GM13977 (cell line): Measurements from ENCODE around the gene FLOT1.

Experiments used
- DNase-seq: peaks from one replicate; pipeline ENCODE4 v3.0.0; 2012; ENCODE audit warnings: low spot score
- in situ Hi-C: fragments of 300-500 bp; cut with MboI; formaldehyde crosslinking; loops from one replicate; pipeline ENCODE4 v1.12.0; 2022; ENCODE audit warnings: low sequenced_read_pairs, low pct_unique_long_range_greater_than_20kb, mixed read lengths, inconsistent platforms; ENCODE audit not compliant: unreplicated experiment
- TF ChIP-seq, protein P1 (sequence below): IDR thresholded peaks from 2 replicates; pipeline ENCODE4 v1.5.1; 2012; ENCODE audit warnings: mild to moderate bottlenecking, control low read depth; ENCODE audit not compliant: insufficient read depth; ENCODE audit errors: extremely low read depth, missing control alignments

Gene FLOT1

DNA sequence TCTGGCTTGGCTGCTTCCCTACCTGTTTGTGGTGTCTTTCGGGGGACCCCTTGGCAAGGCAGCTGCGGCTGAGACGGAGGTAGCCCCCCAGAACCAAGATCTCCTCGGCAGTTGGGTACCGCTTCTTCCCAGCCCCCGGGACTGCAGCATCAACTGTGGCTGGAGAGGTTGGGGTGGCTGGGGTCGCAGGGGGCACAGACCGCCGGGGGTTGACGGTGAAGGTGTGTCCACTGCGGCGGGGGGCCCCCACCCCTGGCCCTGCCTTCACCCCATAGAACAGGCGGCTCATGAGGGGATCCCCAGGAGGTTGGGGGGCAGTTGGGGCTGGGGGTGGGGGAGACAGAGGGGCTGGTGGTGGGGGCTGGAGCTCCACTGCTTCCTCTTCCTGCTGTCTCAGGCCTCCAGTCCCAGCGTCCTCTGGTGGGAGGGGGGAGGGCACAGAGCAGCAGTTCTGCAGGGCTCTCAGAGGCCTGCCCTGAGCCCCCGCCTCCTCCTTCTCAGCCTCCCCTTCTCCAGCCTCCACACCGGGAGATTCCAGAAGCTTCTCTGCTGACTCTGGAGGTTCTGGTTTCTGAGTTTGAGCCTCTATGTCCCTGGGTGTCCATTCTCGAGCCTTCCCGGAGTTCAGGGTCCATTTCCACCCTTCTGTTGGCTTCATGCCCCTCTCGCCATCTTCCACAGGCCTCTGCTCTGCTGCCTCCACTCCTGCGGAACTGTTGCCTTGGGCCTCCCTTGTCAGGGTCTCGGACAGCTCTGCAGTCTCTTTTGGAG, 57.9 kb downstream of the FLOT1 start:
- in situ Hi-C loops, result loop anchor here (5.0 kb wide), 1 partner anchor 43 kb away; no protein-coding TSS in a partner anchor
- peak; percentile 58 for DNase-seq
- TF ChIP-seq, protein P1, sequence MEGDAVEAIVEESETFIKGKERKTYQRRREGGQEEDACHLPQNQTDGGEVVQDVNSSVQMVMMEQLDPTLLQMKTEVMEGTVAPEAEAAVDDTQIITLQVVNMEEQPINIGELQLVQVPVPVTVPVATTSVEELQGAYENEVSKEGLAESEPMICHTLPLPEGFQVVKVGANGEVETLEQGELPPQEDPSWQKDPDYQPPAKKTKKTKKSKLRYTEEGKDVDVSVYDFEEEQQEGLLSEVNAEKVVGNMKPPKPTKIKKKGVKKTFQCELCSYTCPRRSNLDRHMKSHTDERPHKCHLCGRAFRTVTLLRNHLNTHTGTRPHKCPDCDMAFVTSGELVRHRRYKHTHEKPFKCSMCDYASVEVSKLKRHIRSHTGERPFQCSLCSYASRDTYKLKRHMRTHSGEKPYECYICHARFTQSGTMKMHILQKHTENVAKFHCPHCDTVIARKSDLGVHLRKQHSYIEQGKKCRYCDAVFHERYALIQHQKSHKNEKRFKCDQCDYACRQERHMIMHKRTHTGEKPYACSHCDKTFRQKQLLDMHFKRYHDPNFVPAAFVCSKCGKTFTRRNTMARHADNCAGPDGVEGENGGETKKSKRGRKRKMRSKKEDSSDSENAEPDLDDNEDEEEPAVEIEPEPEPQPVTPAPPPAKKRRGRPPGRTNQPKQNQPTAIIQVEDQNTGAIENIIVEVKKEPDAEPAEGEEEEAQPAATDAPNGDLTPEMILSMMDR, result no peak

DNA sequence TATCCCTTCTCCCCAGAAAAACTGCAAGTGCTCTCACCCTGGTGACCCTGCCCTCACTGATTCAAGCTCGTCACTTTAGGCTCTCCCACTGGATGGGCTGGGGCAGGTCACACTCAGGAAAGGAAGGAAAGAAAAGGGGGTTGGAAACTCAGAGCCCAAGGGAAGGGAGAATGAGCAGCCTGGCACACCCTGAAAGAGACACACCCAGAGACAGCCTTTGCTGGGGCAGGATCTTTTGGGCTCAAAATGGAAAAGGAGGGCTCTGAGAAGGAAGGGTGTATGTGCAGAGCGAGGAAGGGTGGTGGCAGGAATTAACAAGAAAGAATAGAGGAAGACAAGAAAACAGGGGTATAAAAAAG, 58.5 kb downstream of the FLOT1 start:
- TF ChIP-seq, protein P1, result no peak
- in situ Hi-C loops, result loop anchor here (5.0 kb wide), 1 partner anchor 43 kb away; no protein-coding TSS in a partner anchor
- DNase-seq, result no peak

DNA sequence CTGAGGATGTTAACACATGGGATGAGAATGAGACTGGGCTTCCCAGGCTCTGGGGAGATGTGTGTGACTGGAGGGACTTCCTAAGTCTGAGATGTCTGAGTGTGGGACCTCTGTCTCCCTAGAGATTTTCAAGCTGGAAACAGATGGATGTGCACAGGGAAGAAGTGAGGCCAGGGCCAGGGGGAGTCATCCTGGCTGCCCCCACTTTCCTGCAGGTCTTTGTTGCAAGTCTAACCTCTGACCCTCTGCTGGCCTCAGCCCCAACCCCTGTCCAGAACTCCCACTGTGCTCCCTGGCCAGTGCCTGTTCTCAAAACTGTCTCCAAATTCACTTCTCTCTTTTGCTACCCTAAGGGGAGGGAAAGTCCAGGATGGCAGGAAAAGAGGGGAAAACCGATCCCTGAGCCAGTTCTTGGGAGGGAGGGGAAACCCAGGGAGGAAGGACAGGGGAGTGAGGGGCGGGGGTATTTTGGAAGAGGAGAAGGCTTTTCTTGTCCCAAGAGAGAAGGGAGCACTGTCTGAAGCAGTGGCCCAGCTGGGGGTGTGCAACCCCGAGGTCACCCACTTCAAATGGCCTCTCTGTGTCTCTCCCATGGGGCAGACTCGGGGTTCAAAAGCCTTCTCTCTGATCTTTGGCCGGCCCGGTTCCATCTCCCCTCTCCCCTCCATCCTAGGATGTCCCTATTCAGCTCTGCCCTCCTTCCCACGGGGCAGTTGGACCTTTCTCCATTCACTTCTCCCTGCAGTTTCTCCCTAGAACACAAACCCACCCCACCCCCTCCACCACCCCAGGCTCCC, 59.1 kb downstream of the FLOT1 start:
- peak; percentile 15 for DNase-seq
- in situ Hi-C loops, result loop anchor here (5.0 kb wide), 1 partner anchor 44 kb away; no protein-coding TSS in a partner anchor
- TF ChIP-seq, protein P1, result no peak

DNA sequence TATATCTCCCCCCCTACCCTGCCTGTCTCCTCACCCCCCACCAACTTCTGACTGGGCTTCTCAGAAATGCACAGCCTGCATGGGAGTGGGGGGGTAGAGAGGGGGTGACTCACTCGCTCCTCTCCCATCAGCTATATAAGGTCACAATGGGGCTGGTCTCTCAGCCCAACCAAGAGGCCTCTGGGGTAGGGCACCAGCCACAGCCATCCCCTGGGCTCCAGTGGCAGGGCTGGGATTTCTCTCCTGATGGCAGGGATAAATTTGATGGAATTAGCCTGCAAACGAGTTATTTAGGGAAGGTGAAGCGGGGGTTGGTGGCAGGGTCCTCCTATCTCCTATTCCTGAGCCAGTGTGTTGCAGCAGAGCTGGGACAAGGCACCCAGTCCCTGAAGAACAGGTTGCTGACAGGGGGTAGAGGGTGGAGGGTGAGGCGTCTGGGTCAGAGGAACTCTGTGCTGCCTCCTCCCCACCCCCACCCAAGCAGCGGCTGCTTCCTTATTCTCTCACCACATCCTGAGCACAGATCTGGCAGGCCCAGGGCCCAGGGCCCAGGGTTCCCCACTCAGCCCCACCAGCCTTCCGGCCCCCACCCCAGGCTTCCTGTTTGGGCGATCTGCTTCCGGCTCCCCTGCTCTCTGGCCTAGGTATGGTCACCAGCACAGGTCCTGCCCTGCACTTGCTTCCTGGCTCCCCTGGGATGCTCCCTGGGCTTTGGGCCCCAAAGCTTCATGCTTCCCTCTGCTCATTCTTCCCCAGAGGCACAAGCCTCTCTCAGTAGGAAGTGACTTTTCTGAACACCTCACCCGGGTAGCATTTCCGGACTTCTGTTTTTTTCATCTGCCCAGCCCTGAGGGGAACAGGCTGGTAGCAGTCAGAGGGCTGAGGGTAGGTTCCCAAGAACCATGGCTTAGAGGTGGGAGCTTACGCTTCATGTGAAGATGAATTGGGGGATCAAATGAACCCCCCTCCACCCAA, 60.1 kb downstream of the FLOT1 start:
- TF ChIP-seq, protein P1, result no peak
- in situ Hi-C loops, result loop anchor here (5.0 kb wide), 1 partner anchor 45 kb away; no protein-coding TSS in a partner anchor
- DNase-seq, result peak; percentile 81

DNA sequence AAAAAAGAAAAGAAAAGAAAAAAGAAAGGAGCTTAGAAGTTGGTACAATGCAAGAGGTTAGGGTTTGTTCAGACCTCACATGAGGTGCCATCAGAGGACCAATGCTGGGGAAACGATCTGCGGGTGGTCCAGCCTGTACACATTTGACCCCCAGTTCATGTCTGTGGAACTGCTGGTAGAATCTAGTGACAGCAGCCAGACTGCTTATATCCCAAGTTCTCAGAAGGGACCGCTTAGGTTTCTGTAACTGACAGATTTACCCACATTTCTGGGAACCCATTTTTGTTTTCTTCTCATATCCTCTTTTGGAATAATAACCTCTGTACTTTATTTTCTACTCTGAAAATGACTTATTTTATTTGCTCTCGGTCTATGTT, 60.7 kb downstream of the FLOT1 start:
- in situ Hi-C loops, result loop anchor here (5.0 kb wide), 1 partner anchor 46 kb away; no protein-coding TSS in a partner anchor
- peak; percentile 16 for DNase-seq
- TF ChIP-seq, protein P1, result no peak
